Endodermal cell (in vitro differentiated cells): ENCODE measurements around the gene HEY2. TPM values are rescaled to one million over a fixed set of nuclear protein-coding genes. Genes with fewer than 3 reads are reported as not detected.

Source experiments
- DNase-seq: peaks from one replicate; pipeline ENCODE4 v3.0.0-alpha.2; 2017
- H3K27ac ChIP-seq: 2 replicates; pipeline ENCODE4 v1.5.1; 2013; ENCODE audit warnings: mild to moderate bottlenecking, low read depth, low read length, moderate library complexity
- H3K27me3 ChIP-seq: 2 replicates; pipeline ENCODE4 v1.6.1; 2013; ENCODE audit warnings: mild to moderate bottlenecking, low read length, moderate library complexity; ENCODE audit not compliant: insufficient read depth, control insufficient read depth, poor library complexity, severe bottlenecking
- H3K36me3 ChIP-seq: 2 replicates; pipeline ENCODE4 v1.7.0; 2013; ENCODE audit warnings: mild to moderate bottlenecking, low read length, moderate library complexity; ENCODE audit not compliant: control insufficient read depth, insufficient read depth
- H3K4me1 ChIP-seq: one replicate; pipeline ENCODE4 v1.7.0; 2013; ENCODE audit warnings: low read length; ENCODE audit not compliant: control insufficient read depth, insufficient read depth
- H3K4me3 ChIP-seq: 2 replicates; pipeline ENCODE4 v1.5.1; 2013; ENCODE audit warnings: mild to moderate bottlenecking, low read length, moderate library complexity
- H3K9ac ChIP-seq: 2 replicates; pipeline ENCODE4 v1.6.1; 2013; ENCODE audit warnings: mild to moderate bottlenecking, low read length, moderate library complexity; ENCODE audit not compliant: poor library complexity, severe bottlenecking; ENCODE audit errors: extremely low read depth
- H3K9me3 ChIP-seq: 2 replicates; pipeline ENCODE4 v1.6.1; 2013; ENCODE audit warnings: mild to moderate bottlenecking, low read length, moderate library complexity; ENCODE audit not compliant: control insufficient read depth
- H3K27ac Mint-ChIP-seq: 2 replicates; pipeline ENCODE4 v1.8.0; 2020; ENCODE audit warnings: mixed read lengths
- H3K27me3 Mint-ChIP-seq: 2 replicates; pipeline ENCODE4 v1.8.0; 2021; ENCODE audit warnings: mild to moderate bottlenecking, mixed read lengths; ENCODE audit not compliant: insufficient read depth
- H3K36me3 Mint-ChIP-seq: 2 replicates; pipeline ENCODE4 v1.8.0; 2020; ENCODE audit warnings: low read depth, mixed read lengths
- H3K4me1 Mint-ChIP-seq: 2 replicates; pipeline ENCODE4 v1.8.0; 2020; ENCODE audit warnings: mixed read lengths
- H3K4me3 Mint-ChIP-seq: 2 replicates; pipeline ENCODE4 v1.8.0; 2020; ENCODE audit warnings: mild to moderate bottlenecking, moderate library complexity, mixed read lengths
- H3K9me3 Mint-ChIP-seq: 2 replicates; pipeline ENCODE4 v1.8.0; 2020; ENCODE audit warnings: mild to moderate bottlenecking, mixed read lengths
- WGBS, 2 experiments: methylation state at CpG; one replicate each; pipeline versions ENCODE4 v1.1.5 to v1.1.7; 2013; ENCODE audit warnings: missing lambda C conversion rate in 2 of 2, mixed read lengths in 1 of 2; ENCODE audit not compliant: insufficient coverage in 1 of 2, insufficient read length in 1 of 2; 5-methylcytosine and 5-hydroxymethylcytosine counted together
- total RNA-seq, 2 donors: library from RNA; stranded (reverse); fragmentation: NEBNext Ultra II Directional in 1 of 2; extraction: Animal tissue kit (Norgen Biotek cat#: 25700) in 1 of 2; gene quantifications; 2 replicates in 1 of 2; 3 replicates in 1 of 2; pipeline ENCODE4 v1.2.1, GENCODE V29; 2021
- TF ChIP-seq, protein P1 (sequence below): fragments of 200-600 bp; sonication (generic); conservative IDR thresholded peaks from 2 replicates; pipeline ENCODE4 v1.5.0; 2021; ENCODE audit warnings: antibody characterized with exemption, mild to moderate bottlenecking

The HEY2 gene
- total RNA-seq, 2 donors from 2014 or later = 2.3 to 4.3 TPM

DNA sequence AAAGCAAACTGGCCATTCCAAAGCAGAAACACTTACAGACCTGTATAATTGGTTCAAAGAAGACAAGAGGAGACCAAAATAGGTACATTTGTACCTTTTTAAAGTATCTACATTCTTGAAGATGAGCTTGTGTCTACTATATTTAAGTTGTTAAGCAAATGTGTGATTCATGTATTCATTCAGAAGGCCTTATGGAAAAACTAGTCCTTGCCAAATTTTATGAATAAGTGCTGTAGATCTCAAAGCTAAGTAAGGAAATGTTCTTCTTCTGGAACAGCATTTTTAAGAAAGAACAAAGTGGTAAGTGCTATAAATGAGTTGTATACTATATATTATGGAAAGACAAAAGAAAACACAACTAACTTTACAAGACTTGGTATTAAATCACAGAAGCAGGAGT, 22.2 kb upstream of the HEY2 start:
- Histone ChIP-seq H3K36me3 (no peaks in the 10 kb centered on the region), H3K4me3 (no peak overlapping the region), H3K4me1 (no peaks in the 10 kb centered on the region), H3K9ac (no peak overlapping the region), H3K27ac (no peak overlapping the region), H3K27me3 (no peaks in the 10 kb centered on the region), H3K9me3 (no peaks in the 10 kb centered on the region)
- no peak for DNase-seq
- peaks cover 7% of the 10 kb centered on the region for H3K4me1 Mint-ChIP-seq
- TF ChIP-seq, protein P1, sequence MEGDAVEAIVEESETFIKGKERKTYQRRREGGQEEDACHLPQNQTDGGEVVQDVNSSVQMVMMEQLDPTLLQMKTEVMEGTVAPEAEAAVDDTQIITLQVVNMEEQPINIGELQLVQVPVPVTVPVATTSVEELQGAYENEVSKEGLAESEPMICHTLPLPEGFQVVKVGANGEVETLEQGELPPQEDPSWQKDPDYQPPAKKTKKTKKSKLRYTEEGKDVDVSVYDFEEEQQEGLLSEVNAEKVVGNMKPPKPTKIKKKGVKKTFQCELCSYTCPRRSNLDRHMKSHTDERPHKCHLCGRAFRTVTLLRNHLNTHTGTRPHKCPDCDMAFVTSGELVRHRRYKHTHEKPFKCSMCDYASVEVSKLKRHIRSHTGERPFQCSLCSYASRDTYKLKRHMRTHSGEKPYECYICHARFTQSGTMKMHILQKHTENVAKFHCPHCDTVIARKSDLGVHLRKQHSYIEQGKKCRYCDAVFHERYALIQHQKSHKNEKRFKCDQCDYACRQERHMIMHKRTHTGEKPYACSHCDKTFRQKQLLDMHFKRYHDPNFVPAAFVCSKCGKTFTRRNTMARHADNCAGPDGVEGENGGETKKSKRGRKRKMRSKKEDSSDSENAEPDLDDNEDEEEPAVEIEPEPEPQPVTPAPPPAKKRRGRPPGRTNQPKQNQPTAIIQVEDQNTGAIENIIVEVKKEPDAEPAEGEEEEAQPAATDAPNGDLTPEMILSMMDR = no peak
- no peaks in the 10 kb centered on the region for H3K27me3 Mint-ChIP-seq
- no peak overlapping the region for H3K4me3 Mint-ChIP-seq
- no peaks in the 10 kb centered on the region for H3K9me3 Mint-ChIP-seq
- no peak overlapping the region for H3K27ac Mint-ChIP-seq
- H3K36me3 Mint-ChIP-seq = no peaks in the 10 kb centered on the region

DNA sequence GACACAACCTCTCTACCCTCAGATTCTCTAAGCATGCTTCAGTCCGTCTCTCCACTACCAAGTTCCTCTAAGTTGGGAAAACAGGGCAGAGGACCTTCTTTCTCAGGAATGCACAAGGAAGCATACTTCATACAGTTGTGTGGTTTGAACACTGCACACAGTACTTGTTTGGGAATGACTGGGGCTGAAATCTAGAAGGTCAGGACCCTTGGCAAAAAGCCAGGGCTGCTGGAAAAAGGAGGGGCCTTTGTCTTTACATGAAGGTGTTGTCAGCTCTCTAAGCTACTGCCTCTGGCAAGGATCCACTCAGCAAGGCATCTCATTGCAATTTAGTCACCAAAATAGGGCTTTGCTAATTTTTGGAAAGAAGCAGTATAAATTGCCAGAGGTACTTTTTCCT, 20.7 kb upstream of the HEY2 start:
- H3K36me3 Mint-ChIP-seq = no peaks in the 10 kb centered on the region
- TF ChIP-seq, protein P1 = no peak
- Histone ChIP-seq H3K27me3 (no peaks in the 10 kb centered on the region), H3K36me3 (no peaks in the 10 kb centered on the region), H3K4me3 (no peak overlapping the region), H3K9ac (no peak overlapping the region), H3K27ac (no peak overlapping the region), H3K4me1 (peaks cover 4% of the 10 kb centered on the region), H3K9me3 (no peaks in the 10 kb centered on the region)
- H3K4me3 Mint-ChIP-seq = no peak overlapping the region
- H3K27ac Mint-ChIP-seq = no peak overlapping the region
- no peaks in the 10 kb centered on the region for H3K9me3 Mint-ChIP-seq
- no peaks in the 10 kb centered on the region for H3K27me3 Mint-ChIP-seq
- WGBS, 2 experiments = 93% methylated on average over 1 of the region's 1 CpG; no CpG with 5 or more reads in 1 of the 2 experiments
- no peak for DNase-seq
- peaks cover 11% of the 10 kb centered on the region for H3K4me1 Mint-ChIP-seq

DNA sequence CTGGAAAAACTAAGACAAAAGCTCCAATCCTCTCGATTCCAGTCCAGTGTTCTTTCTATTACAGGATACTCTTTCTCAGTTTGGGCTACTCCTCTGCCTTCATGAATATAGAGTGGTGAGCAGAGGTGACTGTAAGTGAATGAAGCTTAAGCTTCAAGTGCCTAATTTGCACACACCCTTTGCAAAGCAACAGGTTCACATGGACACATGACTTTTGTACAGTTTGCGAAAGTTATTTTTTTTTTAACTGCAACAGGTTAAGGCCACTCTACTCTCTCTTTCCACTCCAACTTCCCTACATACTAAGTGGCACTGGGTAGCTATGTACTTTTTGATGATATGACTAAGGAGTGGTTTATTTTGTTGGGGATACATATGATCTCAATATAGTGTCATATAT, 19.4 kb upstream of the HEY2 start:
- H3K36me3 ChIP-seq = no peaks in the 10 kb centered on the region

More for the DNA sequence above, 19.4 kb upstream of the HEY2 start:
- no peak overlapping the region for H3K27ac Mint-ChIP-seq
- Histone ChIP-seq H3K9me3 (no peaks in the 10 kb centered on the region), H3K27me3 (no peaks in the 10 kb centered on the region), H3K4me1 (peaks cover 7% of the 10 kb centered on the region), H3K27ac (no peak overlapping the region), H3K9ac (no peak overlapping the region), H3K4me3 (no peak overlapping the region)
- H3K4me3 Mint-ChIP-seq = no peak overlapping the region
- no peaks in the 10 kb centered on the region for H3K9me3 Mint-ChIP-seq
- TF ChIP-seq, protein P1 = no peak
- H3K36me3 Mint-ChIP-seq = no peaks in the 10 kb centered on the region
- WGBS, 2 experiments = 94 to 100% methylated on average over 1 to 2 of the region's 2 CpGs
- peaks cover 17% of the 10 kb centered on the region for H3K4me1 Mint-ChIP-seq
- H3K27me3 Mint-ChIP-seq = no peaks in the 10 kb centered on the region
- no peak for DNase-seq
